T-helper 9 cell (primary cell): ENCODE data around the gene CTNNA2.

Source experiments
- DNase-seq: peaks from one replicate; pipeline ENCODE4 v3.0.0-alpha.2; 2020

Gene CTNNA2

DNA sequence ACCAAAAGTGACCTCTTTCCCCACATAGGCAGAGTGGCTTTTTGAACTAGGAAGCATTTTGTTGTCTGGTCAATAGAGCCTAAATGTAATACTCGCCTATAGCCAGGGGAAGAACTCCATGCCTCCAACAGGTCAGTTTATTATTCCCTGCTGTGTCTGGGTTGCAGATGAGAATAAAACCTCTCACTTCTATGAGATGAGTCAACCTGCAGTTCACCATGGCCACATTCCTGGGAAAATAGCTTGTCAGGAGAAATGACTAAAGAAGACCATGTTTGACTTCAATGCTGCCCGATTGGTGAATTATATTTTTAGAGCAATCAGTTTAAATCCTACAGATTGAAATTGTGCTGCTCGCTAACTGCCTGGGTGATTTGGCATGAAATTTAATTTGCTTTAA is 838.4 kb downstream of the CTNNA2 start:
- no peak for DNase-seq

DNA sequence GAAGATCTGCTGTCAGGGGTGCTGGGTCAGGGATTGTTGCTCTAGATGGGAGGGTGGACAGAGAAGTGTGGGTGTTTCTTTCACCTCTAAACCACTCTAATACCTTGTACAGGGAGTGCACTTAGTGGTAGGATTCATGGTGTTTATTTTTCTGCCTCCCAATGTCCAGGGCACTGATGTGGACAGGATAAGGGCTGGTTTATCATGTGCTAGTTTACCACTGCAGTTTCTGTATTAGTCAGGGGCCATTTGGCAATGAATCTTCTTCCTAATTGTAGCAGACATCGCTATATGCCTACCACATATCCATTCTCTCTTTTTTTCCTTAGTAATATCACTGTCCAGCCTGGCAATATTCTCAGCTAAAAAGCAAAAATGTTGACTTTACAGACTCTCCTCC is 842.0 kb downstream of the CTNNA2 start:
- no peak for DNase-seq

GRCh38 chr2:80361904-80362303 is 849.1 kb downstream of the CTNNA2 start:
- no peak for DNase-seq

DNA sequence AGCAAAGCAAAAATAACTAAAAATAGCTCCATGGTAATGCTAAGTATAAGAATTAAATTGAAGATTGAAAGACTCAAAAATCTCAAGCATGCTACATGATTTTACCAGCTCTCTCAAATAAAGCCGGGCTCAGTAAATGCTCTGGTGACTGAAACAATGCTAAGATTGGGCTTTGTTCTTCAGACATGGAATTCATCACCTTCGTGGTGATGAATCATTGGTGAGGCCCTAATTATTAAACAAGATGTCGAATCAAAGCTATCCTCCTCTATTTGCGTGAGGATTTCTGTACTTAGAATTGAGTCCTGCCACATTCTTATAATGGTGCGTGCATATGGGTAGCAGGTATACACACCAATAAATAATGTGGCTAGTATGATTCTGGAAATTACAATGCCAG is 850.5 kb downstream of the CTNNA2 start:
- DNase-seq = no peak

- DNase-seq = no peak
Measured at GRCh38 chr2:80363791-80364349, 851.0 kb downstream of the CTNNA2 start.

DNA sequence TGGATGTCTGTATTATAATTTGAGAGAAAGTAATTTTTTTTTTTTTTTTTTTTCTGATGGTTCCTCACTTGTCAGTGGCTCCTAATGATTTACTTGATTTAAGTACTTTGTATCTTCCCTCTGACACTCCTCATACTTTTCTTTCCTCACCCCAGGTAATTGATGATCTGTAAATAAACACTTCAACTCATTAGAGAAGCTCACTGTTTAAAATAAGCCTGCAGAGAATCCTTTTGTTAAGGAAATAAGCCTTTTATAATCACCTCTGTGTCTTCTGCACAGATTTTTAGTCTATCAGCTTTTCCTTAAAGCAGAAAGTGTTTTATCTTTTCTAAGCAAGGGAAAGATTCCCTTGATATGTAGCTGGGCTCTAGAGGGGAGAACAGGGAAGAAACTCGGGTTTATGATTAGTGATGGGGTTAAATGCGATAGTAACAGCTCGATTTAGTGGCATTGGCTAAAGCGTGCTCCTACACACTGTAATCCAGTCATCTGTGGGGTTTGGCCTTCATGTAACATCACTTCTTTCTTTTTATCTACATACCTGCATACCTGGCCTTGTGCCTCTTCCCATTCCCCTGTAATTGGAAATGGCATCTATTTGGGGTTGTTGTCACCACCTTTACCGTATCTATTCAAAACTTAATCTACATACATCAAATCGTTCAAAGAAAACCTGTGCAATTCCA is 851.8 kb downstream of the CTNNA2 start:
- no peak for DNase-seq

DNA sequence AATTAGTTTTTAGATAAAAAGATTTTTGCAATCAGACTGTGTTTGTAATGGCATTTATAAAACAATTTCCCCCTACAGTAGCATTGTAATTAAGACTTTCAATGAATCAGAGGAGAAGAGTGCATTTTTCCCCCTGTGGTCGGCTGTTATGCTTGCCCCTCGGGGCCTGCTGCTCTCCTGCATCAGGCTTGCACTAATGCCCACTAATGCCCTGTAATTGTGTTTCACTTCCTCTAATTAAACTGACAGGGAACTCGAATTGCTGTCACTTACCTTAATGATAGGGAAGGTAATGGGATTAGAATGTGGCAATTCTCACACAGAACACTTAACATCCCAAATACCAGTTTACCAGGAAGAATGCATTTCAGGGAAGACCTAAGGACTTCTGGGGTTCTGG is 852.9 kb downstream of the CTNNA2 start:
- no peak for DNase-seq

DNA sequence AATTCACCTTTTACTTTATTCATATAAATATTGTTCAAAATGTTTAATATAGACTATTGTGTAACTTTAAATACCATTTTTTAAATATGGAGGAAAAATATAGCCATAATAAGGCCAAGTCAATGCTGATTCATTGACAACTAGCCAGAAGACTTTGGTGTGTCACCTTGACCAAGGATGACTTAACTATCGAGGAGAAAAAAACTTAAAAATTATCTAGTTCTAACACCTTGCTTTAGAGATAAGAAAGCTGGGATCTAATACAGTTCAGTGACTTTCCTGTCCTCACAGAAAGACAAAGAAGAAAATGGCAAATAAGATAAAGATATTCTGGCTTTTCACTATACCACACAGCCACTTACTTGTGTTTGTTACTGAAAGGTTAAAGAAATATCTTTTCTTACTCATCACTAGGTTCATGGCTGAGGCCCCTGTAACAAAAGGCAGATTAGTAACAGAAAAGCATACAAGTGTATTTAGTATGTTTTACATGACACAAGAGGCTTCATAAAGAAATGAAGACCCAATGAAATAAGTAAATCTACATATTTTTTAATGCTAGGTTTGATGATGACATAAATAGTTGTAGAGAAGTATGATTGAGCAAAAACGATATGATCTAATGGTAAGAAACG is 857.6 kb downstream of the CTNNA2 start:
- DNase-seq = no peak

DNA sequence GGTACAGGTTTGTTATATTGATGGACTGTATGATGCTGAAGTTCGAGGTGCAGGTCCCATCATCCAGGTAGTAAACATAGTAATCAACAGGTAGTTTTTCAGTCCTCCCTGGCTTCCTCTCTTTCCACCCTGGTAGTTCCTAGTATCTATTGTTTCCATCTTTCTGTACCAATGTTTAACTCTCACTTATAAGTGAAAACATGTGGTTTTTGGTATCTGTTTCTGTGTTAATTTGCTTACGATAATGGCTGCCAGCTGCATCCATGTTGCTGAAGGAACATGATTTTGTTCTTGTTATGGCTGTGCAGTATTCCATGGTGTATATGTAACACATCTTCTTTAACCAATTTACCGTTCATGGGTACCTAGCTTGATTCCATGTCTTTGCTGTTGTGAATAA is 861.3 kb downstream of the CTNNA2 start:
- no peak for DNase-seq

DNA sequence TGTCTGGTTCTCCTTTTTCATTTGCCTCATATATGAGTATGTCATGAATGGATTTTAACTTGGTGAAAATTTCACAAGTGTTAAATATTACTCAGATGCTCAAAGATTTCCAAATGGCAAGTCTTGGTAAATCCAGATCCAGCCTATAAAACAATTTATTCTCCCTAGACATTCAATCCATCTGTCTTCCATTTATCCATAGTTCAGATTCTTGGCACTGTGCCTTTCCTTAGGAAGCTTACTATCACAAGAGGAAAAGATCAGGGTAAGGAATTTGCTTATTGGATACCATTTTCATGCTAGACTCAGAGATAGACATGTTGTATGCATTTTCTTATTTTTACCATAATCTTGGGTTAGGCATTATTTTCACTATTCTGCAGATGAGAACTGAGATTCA is 864.2 kb downstream of the CTNNA2 start:
- DNase-seq = no peak

DNA sequence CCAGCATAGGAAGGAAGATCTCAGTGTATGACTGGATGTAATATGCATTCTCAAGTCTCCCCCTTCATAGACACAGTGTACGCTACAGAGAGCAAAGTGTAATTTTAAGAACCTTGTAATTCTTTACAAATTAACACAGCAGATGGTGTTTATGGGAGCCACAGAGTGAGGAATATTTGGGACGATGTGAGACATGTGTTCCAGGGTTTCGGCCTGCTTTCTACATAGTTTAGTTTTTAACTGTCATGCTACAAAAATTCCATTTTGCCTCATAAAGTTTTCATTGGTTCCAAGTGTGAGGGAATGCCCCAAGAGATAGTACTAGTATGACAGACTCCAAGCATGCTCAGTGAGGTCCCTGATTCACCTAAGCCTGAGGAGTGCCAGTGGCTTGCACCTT is 867.9 kb downstream of the CTNNA2 start:
- no peak for DNase-seq

DNA sequence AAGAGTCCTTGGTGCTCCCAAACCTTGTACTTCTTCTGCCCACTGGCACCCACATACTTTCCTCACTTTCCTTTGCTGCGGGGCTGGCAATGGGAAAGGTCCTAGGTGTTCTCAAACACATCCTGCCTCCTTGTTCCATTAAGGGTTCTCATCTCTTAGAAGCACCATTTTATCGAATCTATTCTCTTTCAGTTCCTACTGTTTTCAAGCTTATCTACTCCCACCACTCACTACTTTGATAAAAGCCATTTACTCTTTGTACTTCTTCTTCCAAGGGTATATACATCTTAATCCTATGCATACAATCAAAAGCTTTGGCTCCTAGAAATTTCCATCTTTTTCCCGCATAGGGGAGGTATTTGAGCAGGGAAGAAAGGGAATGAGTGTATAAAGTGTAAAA is 868.8 kb downstream of the CTNNA2 start:
- no peak for DNase-seq

GRCh38 chr2:80392441-80392840 is 879.6 kb downstream of the CTNNA2 start:
- DNase-seq = no peak

- DNase-seq = no peak
Measured at GRCh38 chr2:80393991-80394390, 881.1 kb downstream of the CTNNA2 start.

DNA sequence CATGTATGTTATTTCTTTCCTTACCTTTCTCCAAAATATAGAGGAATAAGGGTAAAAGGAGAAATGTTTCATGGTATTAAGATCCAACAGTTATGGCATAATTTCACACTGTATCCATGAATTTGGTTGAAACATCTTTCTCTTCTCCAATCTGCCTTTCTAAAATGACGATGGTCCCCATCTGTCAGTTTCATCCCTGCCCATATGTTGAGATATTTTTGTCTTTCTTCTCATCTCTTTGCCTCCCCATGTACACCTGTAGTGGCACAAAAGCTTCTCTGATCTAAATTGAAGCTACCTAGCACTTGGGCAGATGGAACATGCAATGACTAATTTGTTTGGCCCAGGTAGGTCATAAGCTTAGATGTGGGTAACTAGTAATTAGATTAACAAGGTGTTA is 882.4 kb downstream of the CTNNA2 start:
- DNase-seq = no peak

DNA sequence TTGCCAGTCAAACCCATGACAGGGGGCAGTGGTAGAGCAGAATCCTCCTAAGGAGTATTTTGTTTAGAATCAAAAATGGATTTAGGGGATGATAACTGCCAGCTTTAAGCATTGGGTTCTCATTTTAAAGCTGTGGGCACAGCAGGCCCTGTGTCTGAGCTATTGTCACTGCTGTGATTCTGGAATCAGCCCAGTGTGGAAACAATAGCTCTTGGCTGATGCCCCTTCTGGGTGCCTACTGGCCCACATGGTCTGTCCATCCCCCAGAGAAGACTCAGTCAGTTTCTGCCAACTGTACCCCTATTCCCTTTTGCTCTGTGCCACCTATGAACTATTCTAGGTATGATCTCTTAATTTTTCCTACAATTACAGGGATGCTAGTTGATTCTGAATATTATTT is 883.4 kb downstream of the CTNNA2 start:
- DNase-seq = no peak

DNA sequence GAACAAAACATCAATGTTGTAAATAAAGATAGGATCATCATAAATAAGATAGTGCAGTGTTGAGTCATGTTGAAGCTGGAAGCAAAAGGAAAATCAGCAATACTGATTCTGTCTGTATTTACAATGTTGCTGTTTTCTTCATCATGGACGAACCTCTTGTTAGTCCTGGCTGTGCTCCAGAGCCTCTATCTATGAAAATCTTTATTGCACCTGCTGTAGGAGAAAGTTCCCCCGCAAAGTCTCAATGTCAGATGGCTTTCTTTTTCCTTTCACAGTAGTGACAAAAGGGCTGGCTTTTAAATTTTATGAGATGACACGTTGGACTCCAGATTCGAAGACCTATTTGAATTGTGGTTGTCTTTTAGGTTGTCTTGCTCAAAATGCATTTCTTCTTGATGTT is 890.2 kb downstream of the CTNNA2 start:
- no peak for DNase-seq

GRCh38 chr2:80407377-80407776 is 894.5 kb downstream of the CTNNA2 start:
- no peak for DNase-seq

DNA sequence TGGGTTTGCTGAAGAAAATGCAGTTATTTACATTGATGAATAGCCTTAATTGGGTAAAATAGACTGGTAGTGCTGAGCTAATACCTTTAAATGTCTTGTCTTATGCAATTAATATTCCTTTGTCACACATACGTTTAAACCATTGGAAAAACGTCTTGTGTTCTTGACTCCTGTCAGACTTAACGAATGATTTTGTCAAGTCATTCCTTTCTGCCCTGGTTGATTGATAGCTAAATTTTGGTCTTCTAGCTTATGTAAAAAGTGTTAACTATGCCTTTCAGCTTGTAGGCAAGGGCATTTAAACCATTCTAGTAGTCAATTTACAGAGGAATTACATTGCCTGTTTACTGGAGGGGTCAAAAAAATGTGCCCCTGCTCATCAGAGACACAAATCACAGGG is 897.5 kb downstream of the CTNNA2 start:
- DNase-seq = no peak

DNA sequence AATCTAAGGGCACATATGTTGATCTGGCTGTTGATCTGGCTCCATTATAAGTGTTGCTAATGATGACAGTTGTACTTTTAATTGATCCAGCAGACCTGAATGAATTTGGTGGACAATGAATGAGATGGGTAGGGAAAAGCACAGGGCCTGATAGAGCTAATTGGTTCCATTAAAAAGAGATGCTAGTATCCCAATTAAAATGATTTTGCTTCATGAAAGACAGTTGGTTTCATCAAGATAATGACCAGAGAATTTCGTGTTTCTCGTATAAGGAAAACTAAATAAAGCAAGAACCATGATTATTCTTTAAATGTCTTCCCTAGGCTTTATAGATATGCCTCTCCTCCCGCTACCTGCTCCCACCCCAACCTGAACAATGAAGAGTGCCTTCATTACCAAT is 900.3 kb downstream of the CTNNA2 start:
- DNase-seq = no peak

DNA sequence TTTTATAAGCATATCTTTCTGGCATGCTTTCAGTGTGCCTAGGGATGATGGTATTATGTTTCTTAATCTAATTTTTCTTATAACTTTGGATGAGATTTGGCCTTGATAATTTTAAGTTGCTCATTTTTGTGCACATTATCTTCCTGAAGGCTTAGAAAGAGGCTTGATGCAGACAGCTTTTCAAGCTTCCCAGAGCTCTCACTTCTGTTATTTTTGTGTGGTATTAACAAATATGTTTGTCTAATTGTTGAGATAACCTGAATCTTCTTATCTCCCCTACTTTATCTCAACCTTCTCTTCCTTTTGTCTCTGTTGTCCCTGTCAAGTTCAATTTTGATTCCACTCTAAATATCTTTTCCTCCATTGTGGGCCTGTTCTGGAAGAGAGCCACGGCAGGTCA is 904.9 kb downstream of the CTNNA2 start:
- DNase-seq = no peak

DNA sequence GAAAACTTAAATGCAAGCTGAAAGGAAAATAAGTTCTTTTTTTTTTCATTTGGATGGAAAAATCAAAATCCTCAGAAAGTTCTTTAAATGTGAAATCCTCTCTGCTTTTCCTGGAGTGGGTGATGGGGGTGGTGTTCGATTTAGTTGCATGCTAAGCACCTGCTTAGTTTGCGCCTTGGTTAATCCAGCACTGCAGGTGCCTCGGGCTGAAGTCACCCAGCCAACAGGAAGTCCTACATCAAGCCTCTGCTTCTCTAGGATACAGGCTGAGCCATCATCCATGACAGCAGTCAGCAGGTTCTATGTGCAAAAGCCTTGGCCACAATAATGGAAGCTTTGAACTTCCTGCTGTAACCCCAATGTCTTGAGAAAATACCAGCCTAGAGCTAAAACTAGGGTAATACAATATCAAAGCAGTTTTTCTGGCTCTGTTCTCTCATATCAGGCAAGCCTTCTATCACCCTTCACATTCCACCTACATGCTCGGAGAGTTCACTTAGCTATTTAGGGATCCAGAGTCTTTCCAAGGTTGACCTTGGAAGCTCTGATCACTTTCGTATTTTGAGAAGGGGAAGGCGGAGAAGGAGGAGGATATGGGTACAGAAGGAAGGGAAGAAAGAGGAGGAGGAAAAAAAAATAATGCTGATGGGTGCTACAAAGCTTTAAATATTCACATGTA is 907.8 kb downstream of the CTNNA2 start:
- no peak for DNase-seq

DNA sequence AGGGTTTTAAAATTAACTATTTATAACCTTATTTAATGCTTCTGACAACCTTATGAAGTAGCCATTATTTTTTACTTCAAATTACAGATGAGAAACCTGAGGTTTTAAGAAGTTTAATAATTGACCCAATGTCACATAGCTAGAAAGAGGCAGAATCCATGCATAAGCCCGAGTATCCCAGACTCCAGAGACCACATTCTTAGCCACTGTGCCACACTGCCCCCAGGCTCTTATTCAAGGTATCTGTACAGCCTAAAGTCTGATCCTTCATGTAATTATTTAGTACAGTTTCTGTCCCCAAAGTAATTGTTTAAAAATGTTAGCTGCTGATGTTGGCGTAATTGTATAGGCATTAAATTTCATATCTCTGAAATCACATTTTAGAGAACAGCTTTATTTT is 916.4 kb downstream of the CTNNA2 start:
- DNase-seq = no peak

- DNase-seq = no peak
Measured at GRCh38 chr2:80437959-80438358, 925.1 kb downstream of the CTNNA2 start.
